H1 (cell line): ENCODE measurements around the gene SLC25A12. TPM values are rescaled to one million over a fixed set of nuclear protein-coding genes. Genes with fewer than 3 reads are reported as not detected.

Source experiments
- CTCF ChIA-PET: fragments of 300-600 bp; sonication (Branson Sonifier 250); formaldehyde crosslinking; loops from one replicate; lab custom pipeline; 2021; ENCODE audit not compliant: partially characterized antibody; lab: Charles Lee
- POLR2A ChIA-PET: fragments of 300-600 bp; sonication (Branson Sonifier 250); formaldehyde crosslinking; loops from one replicate; lab custom pipeline; 2021; ENCODE audit warnings: inconsistent platforms; ENCODE audit not compliant: partially characterized antibody; lab: Charles Lee
- DNase-seq, 2 experiments: peaks; one replicate each; pipeline versions ENCODE4 v3.0.0 to v3.0.0-alpha.2; 2010 to 2022; ENCODE audit warnings: low spot score in 2 of 2, low read depth in 1 of 2, mixed read lengths in 1 of 2
- FAIRE-seq: peaks from 2 replicates; lab custom pipeline; 2011; peaks lifted over from hg19 to GRCh38; lab: Jason Lieb, UNC
- H2AFZ ChIP-seq: 2 replicates; pipeline ENCODE4 v1.8.1; 2012; ENCODE audit warnings: low read length, inconsistent platforms
- H2AK5ac ChIP-seq: 2 replicates; pipeline ENCODE4 v1.6.1; 2013; ENCODE audit warnings: low read depth, low read length
- H2BK120ac ChIP-seq: replicated peaks from 2 replicates; pipeline ENCODE3; 2013; ENCODE audit warnings: low read depth, low read length, inconsistent platforms
- H2BK12ac ChIP-seq: 2 replicates; pipeline ENCODE4 v1.6.1; 2013; ENCODE audit warnings: low read depth, low read length
- H2BK15ac ChIP-seq: 2 replicates; pipeline ENCODE4 v1.6.1; 2013; ENCODE audit warnings: low read length
- H2BK20ac ChIP-seq: 2 replicates; pipeline ENCODE4 v1.6.1; 2013; ENCODE audit warnings: low read length
- H2BK5ac ChIP-seq: 2 replicates; pipeline ENCODE4 v1.6.1; 2013; ENCODE audit warnings: low read depth, low read length
- H3K14ac ChIP-seq: 2 replicates; pipeline ENCODE4 v1.6.1; 2013; ENCODE audit warnings: inconsistent platforms; ENCODE audit not compliant: insufficient read length
- H3K18ac ChIP-seq: 2 replicates; pipeline ENCODE4 v1.6.1; 2013; ENCODE audit warnings: low read length; ENCODE audit errors: extremely low read depth
- H3K23ac ChIP-seq: 2 replicates; pipeline ENCODE4 v1.6.1; 2013; ENCODE audit warnings: inconsistent platforms; ENCODE audit not compliant: insufficient read length
- H3K23me2 ChIP-seq: 2 replicates; pipeline ENCODE4 v1.6.1; 2013; ENCODE audit warnings: low read depth, low read length
- H3K27ac ChIP-seq: 2 replicates; pipeline ENCODE4 v1.6.1; 2011; ENCODE audit warnings: low read depth, low read length, inconsistent platforms
- H3K27me3 ChIP-seq, 4 experiments: replicated peaks in 1 of 4; 1 replicate in 1 of 4; 2 replicates in 3 of 4; pipeline versions ENCODE4 v1.6.1 to v1.8.1; 2011 to 2013; ENCODE audit warnings: low read length in 3 of 4, mild to moderate bottlenecking in 3 of 4, inconsistent platforms in 2 of 4, mixed read lengths in 2 of 4, moderate library complexity in 1 of 4; ENCODE audit not compliant: control insufficient read depth in 3 of 4, insufficient read depth in 3 of 4; ENCODE audit errors: extremely low read depth in 1 of 4
- H3K36me3 ChIP-seq, 4 experiments: 2 replicates each; pipeline versions ENCODE4 v1.6.1 to v1.8.1; 2011 to 2013; ENCODE audit warnings: mild to moderate bottlenecking in 4 of 4, low read length in 3 of 4, moderate library complexity in 2 of 4, control low read depth in 1 of 4, inconsistent platforms in 1 of 4; ENCODE audit not compliant: insufficient read depth in 4 of 4, control insufficient read depth in 2 of 4
- H3K4ac ChIP-seq: replicated peaks from 2 replicates; pipeline ENCODE3; 2013; ENCODE audit warnings: low read length, low read depth, mixed read lengths, inconsistent platforms; ENCODE audit not compliant: insufficient read length
- H3K4me1 ChIP-seq, 4 experiments: replicated peaks in 1 of 4; 1 replicate in 1 of 4; 2 replicates in 3 of 4; pipeline versions ENCODE4 v1.6.1 to v1.8.1; 2011 to 2013; ENCODE audit warnings: low read length in 3 of 4, inconsistent platforms in 2 of 4, mixed read lengths in 1 of 4; ENCODE audit not compliant: insufficient read depth in 4 of 4, control insufficient read depth in 3 of 4
- H3K4me2 ChIP-seq, 2 experiments: 2 replicates each; pipeline versions ENCODE4 v1.6.1 to v1.8.1; 2011 to 2013; ENCODE audit warnings: low read depth in 2 of 2, low read length in 2 of 2, control low read depth in 1 of 2, inconsistent platforms in 1 of 2, mild to moderate bottlenecking in 1 of 2; ENCODE audit not compliant: insufficient read depth in 1 of 2
- H3K4me3 ChIP-seq, 4 experiments: fragments of 200-600, 300-600 bp in 1 of 4; sonication (generic), shearing (Covaris generic), sonication (Bioruptor Twin) in 1 of 4; 2 replicates each; pipeline versions ENCODE4 v1.5.1 to v1.8.1; 2011 to 2016; ENCODE audit warnings: low read length in 4 of 4, low read depth in 3 of 4, control low read depth in 2 of 4, inconsistent platforms in 2 of 4, mild to moderate bottlenecking in 2 of 4, mixed read lengths in 1 of 4, moderate library complexity in 1 of 4; ENCODE audit not compliant: insufficient read depth in 2 of 4; ENCODE audit errors: extremely low read depth in 1 of 4
- H3K56ac ChIP-seq: replicated peaks from 2 replicates; pipeline ENCODE3; 2013; ENCODE audit warnings: low read depth, mild to moderate bottlenecking, mixed read lengths, low read length, inconsistent platforms; ENCODE audit not compliant: insufficient read length
- H3K79me1 ChIP-seq: 2 replicates; pipeline ENCODE4 v1.6.1; 2013; ENCODE audit warnings: low read depth, low read length, control low read depth
- H3K79me2 ChIP-seq, 2 experiments: 2 replicates each; pipeline versions ENCODE4 v1.6.1 to v1.8.1; 2012 to 2013; ENCODE audit warnings: low read length in 2 of 2, mild to moderate bottlenecking in 2 of 2, inconsistent platforms in 1 of 2; ENCODE audit not compliant: insufficient read depth in 2 of 2, control insufficient read depth in 1 of 2
- H3K9ac ChIP-seq, 4 experiments: replicated peaks in 1 of 4; 1 replicate in 1 of 4; 2 replicates in 3 of 4; pipeline versions ENCODE4 v1.6.1 to v1.8.1; 2011 to 2013; ENCODE audit warnings: low read depth in 3 of 4, low read length in 3 of 4, control low read depth in 2 of 4, mild to moderate bottlenecking in 2 of 4, moderate library complexity in 2 of 4, inconsistent platforms in 1 of 4; ENCODE audit errors: extremely low read depth in 1 of 4
- H3K9me3 ChIP-seq, 2 experiments: 2 replicates each; pipeline versions ENCODE4 v1.6.1 to v1.8.1; 2012 to 2013; ENCODE audit warnings: mild to moderate bottlenecking in 2 of 2, moderate library complexity in 2 of 2, control low read depth in 1 of 2, inconsistent platforms in 1 of 2, low read depth in 1 of 2, low read length in 1 of 2, mixed read lengths in 1 of 2; ENCODE audit not compliant: insufficient read depth in 2 of 2
- H4K20me1 ChIP-seq, 2 experiments: replicated peaks in 1 of 2; 2 replicates each; pipeline versions ENCODE3 to v1.8.1; 2011 to 2013; ENCODE audit warnings: inconsistent platforms in 2 of 2, low read length in 2 of 2, mild to moderate bottlenecking in 1 of 2; ENCODE audit not compliant: insufficient read depth in 2 of 2, control insufficient read depth in 1 of 2
- H4K5ac ChIP-seq: 2 replicates; pipeline ENCODE4 v1.6.1; 2013; ENCODE audit warnings: low read length, low read depth, mixed read lengths, inconsistent platforms; ENCODE audit not compliant: insufficient read length
- H4K8ac ChIP-seq: 2 replicates; pipeline ENCODE4 v1.8.0; 2013; ENCODE audit warnings: mild to moderate bottlenecking, moderate library complexity, low read length, inconsistent platforms; ENCODE audit not compliant: insufficient read depth; ENCODE audit errors: extremely low read depth
- H4K91ac ChIP-seq: replicated peaks from 2 replicates; pipeline ENCODE3; 2013; ENCODE audit warnings: low read length, mixed read lengths, inconsistent platforms; ENCODE audit not compliant: insufficient read length
- BCL11A ChIP-seq, 2 experiments: IDR thresholded peaks; one replicate each; pipeline ENCODE4 v1.6.1; 2011; ENCODE audit warnings: low read depth in 2 of 2, low read length in 2 of 2, mild to moderate bottlenecking in 2 of 2
- EGR1 ChIP-seq: IDR thresholded peaks from 2 replicates; pipeline ENCODE4 v1.6.1; 2011; ENCODE audit warnings: low read depth, low read length, borderline replicate concordance
- GTF2F1 ChIP-seq: IDR thresholded peaks from 2 replicates; pipeline ENCODE4 v1.6.1; 2012; ENCODE audit warnings: low read depth, low read length, improper control_type of control experiment, borderline replicate concordance
- NANOG ChIP-seq: IDR thresholded peaks from 2 replicates; pipeline ENCODE4 v1.6.1; 2011; ENCODE audit warnings: low read length, low read depth, mild to moderate bottlenecking, inconsistent platforms; ENCODE audit not compliant: insufficient read depth, poor library complexity, severe bottlenecking
- SIN3A ChIP-seq, 2 experiments: IDR thresholded peaks in 1 of 2; conservative IDR thresholded peaks in 1 of 2; 2 replicates each; pipeline ENCODE4 v1.6.1; 2011 to 2012; ENCODE audit warnings: low read length in 2 of 2, improper control_type of control experiment in 1 of 2, low read depth in 1 of 2, mild to moderate bottlenecking in 1 of 2
- SP2 ChIP-seq: IDR thresholded peaks from 2 replicates; pipeline ENCODE4 v1.6.1; 2012; ENCODE audit warnings: mild to moderate bottlenecking, low read length, inconsistent platforms
- WGBS, 2 experiments: shearing (Covaris generic) in 1 of 2; methylation state at CpG; one replicate each; pipeline versions ENCODE4 v1.1.6 to v1.1.7; 2013 to 2015; ENCODE audit warnings: low lambda C conversion rate in 2 of 2, mixed read lengths in 2 of 2, inconsistent platforms in 1 of 2, low coverage in 1 of 2, missing lambda C conversion rate in 1 of 2; ENCODE audit not compliant: insufficient replicate concordance in 2 of 2, insufficient coverage in 1 of 2, insufficient read length in 1 of 2; ENCODE audit errors: extremely low coverage in 1 of 2, missing lambda C conversion rate in 1 of 2; 5-methylcytosine and 5-hydroxymethylcytosine counted together
- polyA plus RNA-seq, 7 experiments: library from polyadenylated mRNA; depleted of rRNA in 3 of 7; stranded (reverse) in 5 of 7; unstranded in 2 of 7; fragments of >200 nt in 5 of 7; fragments of 200-250 nt in 2 of 7; gene quantifications; 1 replicate in 5 of 7; 2 replicates in 1 of 7; 4 replicates in 1 of 7; pipeline versions ENCODE4 v1.2.1 to v1.2.3, GENCODE V29; 2011 to 2013; ENCODE audit warnings: missing spikeins in 2 of 7, mixed read lengths in 2 of 7
- total RNA-seq: library from RNA; stranded (reverse); fragmentation: NEBNext Ultra II Directional; extraction: Animal tissue kit (Norgen Biotek cat#: 25700); gene quantifications from 2 replicates; pipeline ENCODE4 v1.2.1, GENCODE V29; 2021

SLC25A12 gene
- total and polyA plus RNA-seq, 2 of the 8 experiments (the other 6 are each of a cell fraction or from before 2014, with no cell fraction given) = 7.7 to 10.2 TPM

GRCh38 chr2:171742760-171743159, 151.3 kb downstream of the SLC25A12 start:
- H3K27ac ChIP-seq = no peak overlapping the region
- H3K23me2 ChIP-seq = no peaks in the 10 kb centered on the region
- H2BK15ac ChIP-seq = no peak overlapping the region
- no peak overlapping the region for H2BK12ac ChIP-seq
- WGBS, 2 experiments = 93% methylated on average over 1 of the region's 1 CpG; no CpG with 5 or more reads in 1 of the 2 experiments
- no peak overlapping the region for H3K56ac ChIP-seq
- H3K79me1 ChIP-seq = no peaks in the 10 kb centered on the region
- H4K20me1 ChIP-seq = peaks cover 0 to 2% of the 10 kb centered on the region in 2 experiments
- no peak overlapping the region for H4K8ac ChIP-seq
- no peak overlapping the region for H3K9ac ChIP-seq
- peaks cover 0 to 35% (median 7%) of the 10 kb centered on the region in 4 experiments; a peak in 5 of 8 replicates for H3K36me3 ChIP-seq
- H2AK5ac ChIP-seq = no peak overlapping the region
- no peak overlapping the region for H2AFZ ChIP-seq
- H3K4me2 ChIP-seq = no peak overlapping the region
- FAIRE-seq = no peak
- no peak overlapping the region for H3K14ac ChIP-seq
- H3K23ac ChIP-seq = no peak overlapping the region
- H2BK20ac ChIP-seq = no peak overlapping the region
- no peak overlapping the region for H3K4me3 ChIP-seq
- no peak overlapping the region for H4K5ac ChIP-seq
- CTCF ChIA-PET = no interaction called here
- H4K91ac ChIP-seq = no peak overlapping the region
- DNase-seq = no peak
- H3K9me3 ChIP-seq = no peaks in the 10 kb centered on the region
- H3K79me2 ChIP-seq = no peaks in the 10 kb centered on the region
- H2BK120ac ChIP-seq = no peak overlapping the region
- H2BK5ac ChIP-seq = no peak overlapping the region
- H3K18ac ChIP-seq = no peak overlapping the region
- TF ChIP-seq NANOG = no peak
- no peak for TF ChIP-seq BCL11A (IDR thresholded peaks at IDR 0.05; ENCODE audit: low read depth in 2 of 2, low read length in 2 of 2)
- no peak for TF ChIP-seq SP2
- no peak for TF ChIP-seq EGR1
- no peak for TF ChIP-seq GTF2F1
- TF ChIP-seq SIN3A (conservative IDR thresholded peaks at IDR 0.05 in 1 of 2, IDR thresholded peaks at IDR 0.05 in 1 of 2; ENCODE audit: low read depth in 1 of 2, low read length in 2 of 2) = no peak
- no peaks in the 10 kb centered on the region for H3K4me1 ChIP-seq
- POLR2A ChIA-PET = no interaction called here
- H3K4ac ChIP-seq = no peak overlapping the region
- H3K27me3 ChIP-seq = no peaks in the 10 kb centered on the region
